ENCODE data around the gene TENM4.

Gene TENM4

GRCh38 chr11:78666675-78667160 is 774.1 kb downstream of the TENM4 start:
- ChIA-PET CTCF (interaction anchor here (1.3 kb wide), 1 partner anchor 20 kb away, joined by 5 read pairs; no protein-coding TSS in a partner anchor), POLR2A (no interaction called here)
- no peak for DNase-seq (ENCODE audit: extremely low spot score)
- TF ChIP-seq, protein P1, sequence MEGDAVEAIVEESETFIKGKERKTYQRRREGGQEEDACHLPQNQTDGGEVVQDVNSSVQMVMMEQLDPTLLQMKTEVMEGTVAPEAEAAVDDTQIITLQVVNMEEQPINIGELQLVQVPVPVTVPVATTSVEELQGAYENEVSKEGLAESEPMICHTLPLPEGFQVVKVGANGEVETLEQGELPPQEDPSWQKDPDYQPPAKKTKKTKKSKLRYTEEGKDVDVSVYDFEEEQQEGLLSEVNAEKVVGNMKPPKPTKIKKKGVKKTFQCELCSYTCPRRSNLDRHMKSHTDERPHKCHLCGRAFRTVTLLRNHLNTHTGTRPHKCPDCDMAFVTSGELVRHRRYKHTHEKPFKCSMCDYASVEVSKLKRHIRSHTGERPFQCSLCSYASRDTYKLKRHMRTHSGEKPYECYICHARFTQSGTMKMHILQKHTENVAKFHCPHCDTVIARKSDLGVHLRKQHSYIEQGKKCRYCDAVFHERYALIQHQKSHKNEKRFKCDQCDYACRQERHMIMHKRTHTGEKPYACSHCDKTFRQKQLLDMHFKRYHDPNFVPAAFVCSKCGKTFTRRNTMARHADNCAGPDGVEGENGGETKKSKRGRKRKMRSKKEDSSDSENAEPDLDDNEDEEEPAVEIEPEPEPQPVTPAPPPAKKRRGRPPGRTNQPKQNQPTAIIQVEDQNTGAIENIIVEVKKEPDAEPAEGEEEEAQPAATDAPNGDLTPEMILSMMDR (IDR thresholded peaks at IDR 0.05; ENCODE audit: control extremely low read depth, extremely low read depth, low read depth, missing control alignments), result no peak

DNA sequence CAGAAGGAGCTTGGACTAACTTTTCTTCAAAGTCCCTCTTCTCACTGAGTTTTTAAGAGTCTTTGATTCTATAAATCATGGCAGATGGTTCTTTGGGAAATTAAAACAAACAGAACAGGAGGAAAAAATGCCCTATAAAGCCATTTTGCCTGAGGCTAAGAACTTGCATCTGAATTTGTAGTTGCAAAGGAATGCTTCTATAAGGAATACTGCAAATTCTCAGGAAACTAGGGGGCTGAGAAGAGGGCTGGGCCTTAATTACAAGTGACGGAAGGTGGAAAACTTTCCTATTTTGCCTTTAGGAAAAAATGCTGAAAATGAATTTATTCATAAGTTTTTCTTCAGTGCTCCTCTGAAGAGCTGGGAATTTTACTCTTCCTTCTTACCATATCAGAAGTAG is 776.2 kb downstream of the TENM4 start:
- ChIA-PET CTCF (interaction anchor here (1.3 to 4.8 kb wide), 2 partner anchors 18 to 51 kb away, joined by 3 to 42 read pairs; no protein-coding TSS in a partner anchor), POLR2A (no interaction called here)
- no peak for DNase-seq (ENCODE audit: extremely low spot score)
- TF ChIP-seq, protein P1 (IDR thresholded peaks at IDR 0.05; ENCODE audit: control extremely low read depth, extremely low read depth, low read depth, missing control alignments), result no peak

DNA sequence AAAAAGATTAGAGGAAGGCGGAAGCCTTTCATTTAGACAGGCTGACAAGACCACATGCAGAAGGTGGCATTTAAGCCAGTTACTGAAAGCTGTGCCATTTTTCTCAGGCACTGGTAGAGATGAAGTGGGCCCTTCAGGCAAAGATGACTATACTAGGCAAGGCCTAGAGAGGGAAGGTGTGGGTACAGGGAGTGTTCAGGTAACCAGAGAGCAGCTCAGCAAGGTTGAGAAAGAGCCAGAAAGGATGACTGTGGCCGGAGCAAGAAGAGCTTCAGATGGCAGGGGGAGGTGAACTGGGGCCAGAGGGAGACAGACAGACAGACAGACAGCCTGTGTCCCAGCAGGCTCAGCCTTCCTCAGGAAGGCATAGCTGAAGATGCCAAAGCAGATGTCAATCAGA is 778.0 kb downstream of the TENM4 start:
- ChIA-PET POLR2A (no interaction called here), CTCF (interaction anchor here (4.8 kb wide), 1 partner anchor 16 kb away, joined by 42 read pairs; no protein-coding TSS in a partner anchor)
- DNase-seq (ENCODE audit: extremely low spot score), result no peak
- TF ChIP-seq, protein P1 (IDR thresholded peaks at IDR 0.05; ENCODE audit: control extremely low read depth, extremely low read depth, low read depth, missing control alignments), result no peak

DNA sequence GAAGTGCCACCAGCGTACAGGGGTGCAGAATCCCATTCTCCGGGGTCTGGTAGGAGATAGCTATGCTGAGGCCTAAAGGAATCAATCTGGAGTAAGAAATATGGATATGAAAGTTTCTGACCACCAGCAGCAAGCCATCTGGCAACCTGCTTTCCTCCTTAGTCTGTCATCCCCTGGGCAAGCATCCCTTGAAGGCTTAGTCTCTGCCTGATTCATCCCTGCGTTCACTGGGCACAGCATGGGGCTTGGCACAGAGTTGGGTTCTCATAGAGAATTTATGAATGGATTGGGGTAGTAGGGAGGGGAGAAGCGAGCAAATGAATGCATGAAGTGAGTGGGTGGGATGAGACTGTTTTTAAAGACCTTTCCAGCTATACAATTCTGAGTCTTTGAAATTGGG is 780.4 kb downstream of the TENM4 start:
- no peak for DNase-seq (ENCODE audit: extremely low spot score)
- TF ChIP-seq, protein P1 (IDR thresholded peaks at IDR 0.05; ENCODE audit: control extremely low read depth, extremely low read depth, low read depth, missing control alignments), result no peak
- POLR2A ChIA-PET, result no interaction called here
- CTCF ChIA-PET, result interaction anchor here (1.3 to 4.8 kb wide), 3 partner anchors 10 to 55 kb away, joined by 3 to 42 read pairs (median 5); no protein-coding TSS in a partner anchor

- ChIA-PET CTCF (interaction anchor here (1.3 to 6.9 kb wide), 3 partner anchors 10 to 13 kb away, joined by 3 to 67 read pairs (median 42); no protein-coding TSS in a partner anchor), POLR2A (no interaction called here)
- TF ChIP-seq, protein P1 (IDR thresholded peaks at IDR 0.05; ENCODE audit: control extremely low read depth, extremely low read depth, low read depth, missing control alignments), result no peak
- DNase-seq (ENCODE audit: extremely low spot score), result no peak
These were observed 781.2 kb downstream of the TENM4 start for GRCh38 chr11:78659326-78660270.

DNA sequence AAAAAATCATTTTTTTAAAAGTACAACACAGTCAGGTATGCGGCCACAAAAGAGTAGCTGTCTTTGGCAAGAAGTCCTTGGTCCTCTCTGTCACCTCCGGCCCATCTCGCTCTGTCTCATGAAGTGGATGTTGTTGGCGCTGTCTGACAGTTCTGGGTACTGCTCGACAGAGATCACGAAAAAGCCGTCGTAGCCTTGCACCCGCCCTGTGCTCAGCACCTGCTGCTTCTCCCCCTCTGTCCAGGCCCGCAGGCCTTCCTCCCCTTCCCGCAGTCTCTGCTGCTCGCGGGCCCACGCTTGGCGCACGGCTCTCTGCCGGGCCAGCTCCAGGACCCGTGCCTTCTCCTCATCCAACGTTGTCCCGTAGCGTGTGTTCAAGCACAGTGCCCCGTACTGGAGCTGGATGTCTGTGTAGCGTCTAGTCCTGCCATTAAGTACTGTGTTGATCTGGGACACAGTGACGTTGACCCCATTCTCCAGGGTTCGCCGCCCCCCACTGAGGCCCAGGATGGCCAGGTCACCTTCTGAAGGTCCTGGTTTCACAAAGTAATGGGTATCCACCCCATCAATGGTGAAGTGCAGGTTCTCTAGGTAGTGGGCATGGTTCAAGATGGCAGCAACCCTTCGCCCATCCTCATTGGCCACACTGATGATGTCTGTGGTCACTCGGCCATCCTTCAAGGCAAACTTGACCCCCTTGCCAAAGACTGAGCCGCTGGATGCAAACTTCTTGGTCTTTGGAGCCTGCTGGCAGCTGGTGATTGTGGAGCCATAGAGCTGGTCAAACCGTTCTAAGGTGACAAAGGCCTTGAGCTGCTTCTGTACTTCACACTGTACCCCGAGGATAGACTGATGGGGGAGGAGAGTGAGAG is 782.6 kb downstream of the TENM4 start:
- CTCF ChIA-PET, result interaction anchor here (0.7 to 6.9 kb wide), 2 partner anchors 12 to 57 kb away, joined by 3 to 67 read pairs; no protein-coding TSS in a partner anchor
- no peak for DNase-seq (ENCODE audit: extremely low spot score)
- TF ChIP-seq, protein P1 (IDR thresholded peaks at IDR 0.05; ENCODE audit: control extremely low read depth, extremely low read depth, low read depth, missing control alignments), result no peak
- POLR2A ChIA-PET, result no interaction called here
